Heart left ventricle (tissue), 16 donors: ENCODE measurements around the gene HBG2. TPM values are rescaled to one million over a fixed set of nuclear protein-coding genes. Genes with fewer than 3 reads are reported as not detected.

ENCODE experiments used
- ATAC-seq, 4 donors: fragments of 200-7000 bp; cut with Tn5 transposase; one replicate each; pipeline ENCODE4 v1.9.1; 2020 to 2022; ENCODE audit warnings: moderate library complexity in 4 of 4, mild to moderate bottlenecking in 3 of 4, moderate number of reproducible peaks in 1 of 4
- DNase-seq, 5 donors: peaks; one replicate each; pipeline ENCODE4 v3.0.0-alpha.2; 2020
- H3K27ac ChIP-seq, 12 donors: fragments of 200-600 bp; sonication (generic) in 4 of 12; one replicate each; pipeline versions ENCODE4 v1.5.0 to v1.8.0; 2016 to 2022; ENCODE audit warnings: mild to moderate bottlenecking in 2 of 12
- H3K27me3 ChIP-seq, 9 donors: fragments of 200-600 bp; sonication (generic) in 2 of 9; one replicate each; pipeline versions ENCODE4 v1.5.1 to v1.8.0; 2016 to 2022; ENCODE audit warnings: mild to moderate bottlenecking in 3 of 9
- H3K36me3 ChIP-seq, 9 donors: fragments of 200-600 bp; sonication (generic) in 2 of 9; one replicate each; pipeline versions ENCODE4 v1.5.0 to v1.8.0; 2018 to 2022; ENCODE audit warnings: mild to moderate bottlenecking in 2 of 9
- H3K4me1 ChIP-seq, 12 donors: fragments of 200-600 bp; sonication (generic) in 4 of 12; one replicate each; pipeline versions ENCODE4 v1.5.0 to v1.8.0; 2016 to 2022; ENCODE audit warnings: mild to moderate bottlenecking in 3 of 12
- H3K4me3 ChIP-seq, 12 donors: fragments of 200-600 bp; sonication (generic) in 4 of 12; one replicate each; pipeline versions ENCODE4 v1.5.0 to v1.8.0; 2017 to 2022; ENCODE audit warnings: mild to moderate bottlenecking in 9 of 12, moderate library complexity in 4 of 12
- H3K9me3 ChIP-seq, 12 donors: fragments of 200-600 bp; sonication (generic) in 4 of 12; one replicate each; pipeline versions ENCODE4 v1.5.0 to v1.8.0; 2016 to 2022; ENCODE audit warnings: mild to moderate bottlenecking in 1 of 12
- CTCF ChIP-seq, 12 donors: fragments of 200-600 bp; sonication (generic) in 4 of 12; IDR thresholded peaks; one replicate each; pipeline versions ENCODE4 v1.5.0 to v1.8.0; 2018 to 2022; ENCODE audit warnings: antibody characterized with exemption in 12 of 12, mild to moderate bottlenecking in 5 of 12
- POLR2A ChIP-seq, 2 donors: fragments of 450-650 bp; IDR thresholded peaks; one replicate each; pipeline ENCODE4 v1.6.1; 2017; ENCODE audit warnings: antibody characterized with exemption in 2 of 2, mild to moderate bottlenecking in 2 of 2, moderate library complexity in 2 of 2
- WGBS, 4 donors: extraction: QIAGEN DNeasy Blood & Tissue Kit in 2 of 4; methylation state at CpG; one replicate each; pipeline versions ENCODE4 v1.1.5 to v1.1.7; 2013 to 2018; 5-methylcytosine and 5-hydroxymethylcytosine counted together
- intact Hi-C, 10 donors: fragments of 100-400 bp; cut with DNase I; formaldehyde crosslinking; loops; one replicate each; pipeline versions ENCODE4 v1.11.1 to v1.14.2; 2022
- polyA plus RNA-seq, 2 donors: library from polyadenylated mRNA; stranded (reverse); fragments of 200-250 nt; gene quantifications; one replicate each; pipeline ENCODE4 v1.2.3, GENCODE V29; 2013
- total RNA-seq, 9 donors: library from RNA; depleted of rRNA in 2 of 9; stranded (reverse); fragments of >200 nt in 2 of 9; fragmentation: NEBNext Ultra II Directional in 3 of 9; extraction: Animal tissue kit (Norgen Biotek cat#: 25700) in 3 of 9; gene quantifications; one replicate each; pipeline versions ENCODE4 v1.1.0 to v1.2.4, GENCODE V29; 2016 to 2023
- donor health status: ischemic (EF 13 %, LVEDD 7.1; RV severe dilation, severe dysfunction).
- donor health status: healthy with polysubstance abuse.
- donor health status: DM: no; HTN: yes; CAD: no.
- donor health status: DM: no; HTN: no; CAD: no.
- donor health status: ischemic (EF 25% LVEDD 6.9; RV normal size, moderate dysfunction).
- donor health status: ischemic (EF 25% LVEDD 5.7; RV mildly dilated, moderate dysfunction).
- donor health status: healthy.
- donor health status: DM: yes; HTN: yes; CAD: no.
- donor health status: ischemic (EF 35%, LVEDD 5.7; RV mildly dilated, moderate dysfunction).
- donor health status: nonischemic (EF 11% LVEDD 7.7; RV severe dilation, severe dysfunction).
- donor health status: DM: yes; HTN: yes; CAD: no.
- donor health status: PGD.
- donor health status: ischemic (EF 29% LVEDD 5.4; RV normal size, mild dysfunction).
- donor health status: nonischemic (EF 23%, LVEDD 6.1; RV moderate dilation, normal function).

HBG2 gene
- total and polyA plus RNA-seq, 11 donors: 0.72 to 2.0 (median 1.9) TPM; not detected in 8

GRCh38 chr11:5242933-5243815 lies 11.4 kb downstream of the HBG2 start:
- Histone ChIP-seq H3K27ac (no peak overlapping the region), H3K4me1 (no peaks in the 10 kb centered on the region), H3K36me3 (no peaks in the 10 kb centered on the region), H3K9me3 (no peaks in the 10 kb centered on the region), H3K27me3 (no peaks in the 10 kb centered on the region), H3K4me3 (no peak overlapping the region)
- ATAC-seq: no peak
- WGBS, 4 donors: 62 to 75% (median 71%) methylated on average over 7 of the region's 7 CpGs
- intact Hi-C loops: no loop called here
- no peak for DNase-seq
- TF ChIP-seq POLR2A (IDR thresholded peaks at IDR 0.05) (no peak), CTCF (IDR thresholded peaks at IDR 0.05) (no peak)

DNA sequence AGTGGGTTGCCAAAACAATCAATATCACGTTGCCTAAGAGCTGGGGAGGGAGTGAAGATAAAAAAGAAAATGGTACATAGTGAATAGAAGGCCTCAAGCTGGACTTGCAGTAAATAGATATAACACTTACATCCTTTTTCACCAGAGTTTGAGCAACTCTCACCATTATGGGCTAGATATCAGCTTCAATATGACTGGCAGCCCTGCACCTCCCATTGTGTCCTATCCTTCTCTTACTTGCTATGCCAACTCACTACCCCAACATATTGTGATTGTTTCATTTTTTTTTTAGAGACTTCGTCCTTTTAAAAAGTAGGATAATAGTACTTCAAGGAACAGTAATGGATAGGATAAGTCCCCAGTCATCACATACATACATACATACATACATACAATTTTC lies 12.4 kb downstream of the HBG2 start:
- 52 to 61% (median 60%) methylated on average over 2 of the region's 2 CpGs for WGBS, 4 donors
- ATAC-seq: no peak
- no peak overlapping the region for H3K27ac ChIP-seq
- H3K27me3 ChIP-seq: no peaks in the 10 kb centered on the region
- H3K9me3 ChIP-seq: no peaks in the 10 kb centered on the region
- no peaks in the 10 kb centered on the region for H3K36me3 ChIP-seq
- no peak for TF ChIP-seq CTCF (IDR thresholded peaks at IDR 0.05)
- TF ChIP-seq POLR2A (IDR thresholded peaks at IDR 0.05): no peak
- intact Hi-C loops: no loop called here
- no peaks in the 10 kb centered on the region for H3K4me1 ChIP-seq
- no peak for DNase-seq
- H3K4me3 ChIP-seq: no peak overlapping the region

DNA sequence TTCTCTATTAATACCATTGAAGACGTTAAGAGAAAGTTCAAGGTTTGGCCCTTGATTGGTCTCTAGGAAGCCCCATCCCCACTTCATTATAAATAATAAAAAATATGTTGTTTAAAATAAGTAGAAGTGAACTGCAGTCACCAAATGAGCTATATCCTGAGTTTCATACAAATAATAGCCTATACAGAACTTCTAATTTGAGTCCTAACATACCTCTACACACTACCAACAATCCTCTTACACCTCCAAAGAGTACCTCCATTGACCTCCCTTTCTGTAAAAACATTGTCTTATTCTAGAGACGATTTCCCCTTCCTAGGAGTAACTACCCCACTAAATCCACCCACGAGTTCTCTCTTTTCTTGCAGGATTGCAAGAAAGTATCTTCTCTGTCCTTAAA lies 13.1 kb downstream of the HBG2 start:
- H3K9me3 ChIP-seq: no peaks in the 10 kb centered on the region
- no peaks in the 10 kb centered on the region for H3K4me1 ChIP-seq
- intact Hi-C loops: no loop called here
- ATAC-seq: no peak
- no peak overlapping the region for H3K4me3 ChIP-seq
- H3K27ac ChIP-seq: no peak overlapping the region
- H3K36me3 ChIP-seq: no peaks in the 10 kb centered on the region
- WGBS, 4 donors: 53 to 57% (median 55%) methylated on average over 3 of the region's 3 CpGs
- DNase-seq: no peak
- H3K27me3 ChIP-seq: no peaks in the 10 kb centered on the region
- TF ChIP-seq CTCF (IDR thresholded peaks at IDR 0.05) (no peak), POLR2A (IDR thresholded peaks at IDR 0.05) (no peak)

DNA sequence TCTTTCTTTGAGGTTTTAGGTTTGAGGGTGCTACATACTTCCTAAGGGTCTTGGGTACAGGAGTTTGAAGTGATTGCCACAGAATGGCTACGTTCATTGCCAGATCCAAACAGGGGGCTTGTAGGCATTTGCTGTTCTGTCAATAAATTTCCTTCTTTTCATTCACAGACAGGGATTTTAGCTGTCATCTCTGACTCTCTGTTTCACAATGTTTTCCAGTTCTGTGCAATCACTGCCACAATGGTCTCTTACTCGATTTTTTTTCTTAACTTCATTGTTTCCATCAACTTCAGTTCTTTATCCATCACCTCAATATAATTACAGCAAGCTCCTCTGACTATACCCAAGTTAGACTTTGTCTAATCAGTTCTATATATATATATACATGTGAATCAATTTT lies 14.1 kb downstream of the HBG2 start:
- 61 to 77% (median 65%) methylated on average over 2 of the region's 2 CpGs for WGBS, 4 donors
- no peaks in the 10 kb centered on the region for H3K4me1 ChIP-seq
- peaks cover 0 to under 1% (median 0%) of the 10 kb centered on the region in 9 donors for H3K27me3 ChIP-seq
- ATAC-seq: no peak
- TF ChIP-seq POLR2A (IDR thresholded peaks at IDR 0.05): no peak
- no peak for TF ChIP-seq CTCF (IDR thresholded peaks at IDR 0.05)
- H3K36me3 ChIP-seq: no peaks in the 10 kb centered on the region
- intact Hi-C loops: no loop called here
- no peak overlapping the region for H3K4me3 ChIP-seq
- no peak overlapping the region for H3K27ac ChIP-seq
- H3K9me3 ChIP-seq: no peaks in the 10 kb centered on the region
- DNase-seq: no peak
